ENCODE results near the gene FBXO30. TPM values are rescaled to one million over a fixed set of nuclear protein-coding genes. Genes with fewer than 3 reads are reported as not detected.

FBXO30 gene
- total RNA-seq, 2 experiments from 2014 or later, result 5.3 to 11.7 TPM

DNA sequence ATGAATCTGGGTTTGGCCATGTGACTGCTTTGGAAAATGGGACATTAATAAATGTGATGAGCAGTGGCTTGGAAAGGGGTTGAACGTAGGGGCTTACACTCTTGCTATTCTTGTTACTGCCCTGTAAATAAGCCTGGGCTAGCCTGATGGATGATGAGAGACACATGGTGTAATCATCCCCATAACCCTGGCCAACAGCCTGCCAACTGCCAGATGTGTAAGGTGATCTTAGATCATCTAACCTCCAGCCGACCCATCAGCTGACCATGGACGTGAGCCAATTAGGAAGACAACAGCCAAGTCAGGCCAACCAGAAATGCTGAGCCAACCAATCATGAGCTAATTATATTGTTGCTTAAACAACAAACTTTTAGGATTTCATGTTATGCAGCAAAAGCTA lies 25.2 kb downstream of the FBXO30 start:
- no peak for TF ChIP-seq EZH2phosphoT487 (IDR thresholded peaks at IDR 0.05; ENCODE audit: borderline replicate concordance, low read depth, low read length)
- TF ChIP-seq, protein P1, sequence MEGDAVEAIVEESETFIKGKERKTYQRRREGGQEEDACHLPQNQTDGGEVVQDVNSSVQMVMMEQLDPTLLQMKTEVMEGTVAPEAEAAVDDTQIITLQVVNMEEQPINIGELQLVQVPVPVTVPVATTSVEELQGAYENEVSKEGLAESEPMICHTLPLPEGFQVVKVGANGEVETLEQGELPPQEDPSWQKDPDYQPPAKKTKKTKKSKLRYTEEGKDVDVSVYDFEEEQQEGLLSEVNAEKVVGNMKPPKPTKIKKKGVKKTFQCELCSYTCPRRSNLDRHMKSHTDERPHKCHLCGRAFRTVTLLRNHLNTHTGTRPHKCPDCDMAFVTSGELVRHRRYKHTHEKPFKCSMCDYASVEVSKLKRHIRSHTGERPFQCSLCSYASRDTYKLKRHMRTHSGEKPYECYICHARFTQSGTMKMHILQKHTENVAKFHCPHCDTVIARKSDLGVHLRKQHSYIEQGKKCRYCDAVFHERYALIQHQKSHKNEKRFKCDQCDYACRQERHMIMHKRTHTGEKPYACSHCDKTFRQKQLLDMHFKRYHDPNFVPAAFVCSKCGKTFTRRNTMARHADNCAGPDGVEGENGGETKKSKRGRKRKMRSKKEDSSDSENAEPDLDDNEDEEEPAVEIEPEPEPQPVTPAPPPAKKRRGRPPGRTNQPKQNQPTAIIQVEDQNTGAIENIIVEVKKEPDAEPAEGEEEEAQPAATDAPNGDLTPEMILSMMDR (conservative IDR thresholded peaks at IDR 0.05; ENCODE audit: low read length), result no peak
- ChIA-PET POLR2A (interaction anchor here (0.9 to 1.1 kb wide), 2 partner anchors 12 to 22 kb away, joined by 3 read pairs; no protein-coding TSS in a partner anchor), CTCF (ENCODE audit: unreplicated experiment) (no interaction called here)

DNA sequence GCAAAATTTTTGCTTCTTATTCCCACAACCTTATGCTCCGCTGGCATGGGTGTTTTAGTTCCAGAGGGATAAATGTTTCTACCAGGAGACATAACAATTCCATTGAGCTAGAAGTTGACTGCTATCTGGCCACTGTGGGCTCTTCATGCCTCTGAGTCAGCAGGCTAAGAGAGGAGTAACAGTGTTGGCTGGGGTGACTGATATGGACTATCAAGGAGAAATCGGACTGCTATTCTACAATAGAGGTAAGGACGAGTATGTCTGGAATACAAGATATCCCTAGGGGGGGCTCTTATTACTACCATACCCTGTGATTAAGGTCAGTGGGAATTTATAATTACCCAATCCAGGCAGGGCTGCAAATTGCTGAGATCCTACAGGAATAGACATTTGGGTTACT lies 26.9 kb downstream of the FBXO30 start:
- Histone ChIP-seq H3K9me3 (ENCODE audit: low read length) (0 out of 2 replicates have a peak, but pooled peaks cover 9% of the 10 kb centered on the region), H3K4me3 (ENCODE audit: low read depth, low read length, poor library complexity, severe bottlenecking) (no peak overlapping the region), H3K27ac (ENCODE audit: low read depth, low read length, poor library complexity, severe bottlenecking) (no peak overlapping the region), H3K36me3 (ENCODE audit: insufficient read depth, low read length) (peaks cover 30% of the 10 kb centered on the region), H3K4me2 (ENCODE audit: low read length) (no peak overlapping the region), H3K4me1 (ENCODE audit: insufficient read depth, low read length, poor library complexity, severe bottlenecking) (peaks cover 9% of the 10 kb centered on the region), H3K9me2 (ENCODE audit: insufficient read depth, low read length) (no peaks in the 10 kb centered on the region), H3K79me2 (ENCODE audit: insufficient read depth, low read depth, low read length) (no peaks in the 10 kb centered on the region), H2AFZ (ENCODE audit: low read length) (no peak overlapping the region), H4K20me1 (ENCODE audit: insufficient read depth, low read length) (no peaks in the 10 kb centered on the region)
- DNase-seq (ENCODE audit: low spot score), result no peak
- intact Hi-C loops (cut with micrococcal nuclease; ENCODE audit: unreplicated experiment), result no loop called here
- CTCF ChIA-PET (ENCODE audit: unreplicated experiment), result no interaction called here
- BruUV-seq (replicated peaks), result no TSS peak
- POLR2A ChIA-PET, result interaction anchor here (0.9 to 1.1 kb wide), 3 partner anchors 14 to 76 kb away, joined by 3 read pairs; no protein-coding TSS in a partner anchor
- TF ChIP-seq, protein P1 (conservative IDR thresholded peaks at IDR 0.05; ENCODE audit: low read length), result no peak
- no peak for TF ChIP-seq EZH2phosphoT487 (IDR thresholded peaks at IDR 0.05; ENCODE audit: borderline replicate concordance, low read depth, low read length)

More for the DNA sequence above, 25.2 kb downstream of the FBXO30 start:
- Histone ChIP-seq H3K36me3 (ENCODE audit: insufficient read depth, low read length) (peaks cover 35% of the 10 kb centered on the region), H3K9me2 (ENCODE audit: insufficient read depth, low read length) (no peaks in the 10 kb centered on the region), H4K20me1 (ENCODE audit: insufficient read depth, low read length) (no peaks in the 10 kb centered on the region), H3K79me2 (ENCODE audit: insufficient read depth, low read depth, low read length) (peaks cover 6% of the 10 kb centered on the region; the same call in 1 of the 2 replicates), H3K4me2 (ENCODE audit: low read length) (no peak overlapping the region), H3K9me3 (ENCODE audit: low read length) (0 out of 2 replicates have a peak, but pooled peaks cover 14% of the 10 kb centered on the region), H3K4me1 (ENCODE audit: insufficient read depth, low read length, poor library complexity, severe bottlenecking) (no peaks in the 10 kb centered on the region), H3K27ac (ENCODE audit: low read depth, low read length, poor library complexity, severe bottlenecking) (no peak overlapping the region), H3K4me3 (ENCODE audit: low read depth, low read length, poor library complexity, severe bottlenecking) (no peak overlapping the region), H2AFZ (ENCODE audit: low read length) (no peak overlapping the region)
- DNase-seq (ENCODE audit: low spot score), result no peak
- intact Hi-C loops (cut with micrococcal nuclease; ENCODE audit: unreplicated experiment), result no loop called here
- no TSS peak for BruUV-seq (replicated peaks)

DNA sequence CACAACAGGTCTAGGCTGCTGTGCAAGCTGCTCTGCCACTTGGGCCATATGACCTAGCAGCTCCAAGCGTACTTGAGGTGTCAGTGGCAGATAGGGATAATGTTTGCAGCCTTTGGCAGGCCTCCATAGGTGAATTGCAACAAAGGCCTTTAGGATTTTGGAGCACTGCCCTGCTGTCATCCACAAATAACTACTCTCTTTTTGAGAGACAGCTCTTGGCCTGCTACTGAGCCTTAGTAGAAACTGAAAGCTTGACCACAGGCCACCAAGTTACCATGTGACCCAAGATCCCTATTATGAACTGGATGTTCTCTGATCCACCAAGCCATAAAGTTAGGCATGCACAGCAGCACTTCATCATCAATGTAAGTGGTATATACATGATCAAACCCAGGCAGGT lies 29.9 kb downstream of the FBXO30 start:
- Histone ChIP-seq H3K4me2 (ENCODE audit: low read length) (no peak overlapping the region), H3K9me3 (ENCODE audit: low read length) (no peaks in the 10 kb centered on the region), H3K4me1 (ENCODE audit: insufficient read depth, low read length, poor library complexity, severe bottlenecking) (peaks cover 9% of the 10 kb centered on the region), H3K27ac (ENCODE audit: low read depth, low read length, poor library complexity, severe bottlenecking) (no peak overlapping the region), H3K36me3 (ENCODE audit: insufficient read depth, low read length) (peaks cover 12% of the 10 kb centered on the region; the same call in 1 of the 2 replicates), H2AFZ (ENCODE audit: low read length) (no peak overlapping the region), H3K9me2 (ENCODE audit: insufficient read depth, low read length) (no peaks in the 10 kb centered on the region), H3K79me2 (ENCODE audit: insufficient read depth, low read depth, low read length) (no peaks in the 10 kb centered on the region), H4K20me1 (ENCODE audit: insufficient read depth, low read length) (no peaks in the 10 kb centered on the region), H3K4me3 (ENCODE audit: low read depth, low read length, poor library complexity, severe bottlenecking) (no peak overlapping the region)
- POLR2A ChIA-PET, result interaction anchor here (0.7 to 1.4 kb wide), 4 partner anchors 9 to 180 kb away, joined by 3 to 7 read pairs (median 4); partner anchors contain the start of gene SHPRH
- intact Hi-C loops (cut with micrococcal nuclease; ENCODE audit: unreplicated experiment), result no loop called here
- DNase-seq (ENCODE audit: low spot score), result no peak
- BruUV-seq (replicated peaks), result no TSS peak
- CTCF ChIA-PET (ENCODE audit: unreplicated experiment), result no interaction called here
- TF ChIP-seq, protein P1 (conservative IDR thresholded peaks at IDR 0.05; ENCODE audit: low read length), result no peak
- no peak for TF ChIP-seq EZH2phosphoT487 (IDR thresholded peaks at IDR 0.05; ENCODE audit: borderline replicate concordance, low read depth, low read length)

Measured in OCI-LY7 (cell line).